K562 (cell line): ENCODE data around the gene SH3BP5. TPM values are rescaled to one million over a fixed set of nuclear protein-coding genes. Genes with fewer than 3 reads are reported as not detected.
A peak's percentile ranks its signal among the peaks of the same experiment; 100 is the strongest.

Experiments used
- C11orf30 ChIP-seq: fragments of 450-650 bp; IDR thresholded peaks from 2 replicates; pipeline ENCODE4 v1.6.1; 2016; ENCODE audit warnings: low read depth, mild to moderate bottlenecking
- ZNF316 ChIP-seq: fragments of 450-650 bp; IDR thresholded peaks from 2 replicates; pipeline ENCODE4 v1.6.1; 2016
- ZNF318 ChIP-seq, 2 experiments: fragments of 450-650 bp; IDR thresholded peaks; 2 replicates each; pipeline ENCODE4 v1.6.1; 2016; ENCODE audit warnings: mild to moderate bottlenecking in 2 of 2, borderline replicate concordance in 1 of 2, low read depth in 1 of 2, moderate library complexity in 1 of 2
- ZNF589 ChIP-seq: fragments of 200-800 bp; sonication (Bioruptor generic); IDR thresholded peaks from 2 replicates; pipeline ENCODE4 v1.6.1; 2016; ENCODE audit warnings: low read depth, missing genetic modification characterization, missing compliant biosample characterization
- polyA plus RNA-seq, 8 experiments: library from polyadenylated mRNA; depleted of rRNA in 4 of 8; stranded (reverse) in 5 of 8; unstranded in 3 of 8; fragments of >200 nt; fragmentation: Nextera tagmentation in 2 of 8; fragmentation: Illumina TruSeq in 1 of 8; extraction: Ambion mirVana in 2 of 8; extraction: Trizol in 1 of 8; gene quantifications; 2 replicates each; pipeline versions ENCODE4 v1.2.1 to v1.2.3, GENCODE V29; 2011 to 2014; ENCODE audit warnings: inconsistent platforms in 1 of 8, missing spikeins in 1 of 8
- total RNA-seq, 7 experiments: library from RNA; depleted of rRNA in 6 of 7; stranded (reverse); fragments of >200 nt in 6 of 7; fragmentation: Illumina TruSeq in 2 of 7; extraction: Trizol in 2 of 7; gene quantifications; 2 replicates each; pipeline versions ENCODE4 v1.2.1 to v1.2.3, GENCODE V29; 2011 to 2021; ENCODE audit warnings: low replicate concordance in 1 of 7

Gene SH3BP5
- total and polyA plus RNA-seq, 9 of the 15 experiments (the other 6 are each of a cell fraction or from before 2014, with no cell fraction given): 2.9 to 29.0 (median 14.9) TPM

DNA sequence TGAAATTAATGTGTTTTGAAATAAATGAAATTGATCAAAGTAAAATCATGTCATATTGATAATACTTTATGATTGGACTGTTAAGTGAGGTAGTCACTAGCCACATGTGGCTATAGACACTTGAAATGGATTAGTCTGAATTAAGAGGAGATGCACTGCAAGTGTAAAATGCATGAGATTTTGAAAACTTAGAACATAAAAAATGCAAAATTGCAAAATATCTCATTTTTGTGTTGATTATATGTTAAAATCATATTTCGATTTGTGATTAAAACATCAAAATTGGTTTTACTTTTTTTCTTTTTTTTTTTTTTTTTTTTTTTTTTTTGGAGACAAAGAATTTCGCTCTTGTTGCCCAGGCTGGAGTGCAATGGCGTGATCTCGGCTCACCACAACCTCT, 103.1 kb downstream of the SH3BP5 start (continued):
- no peak for TF ChIP-seq ZNF318 (IDR thresholded peaks at IDR 0.05; ENCODE audit: borderline replicate concordance in 1 of 2, low read depth in 1 of 2)
- TF ChIP-seq ZNF316: peak; percentile 24; the same call in 1 of the 2 replicates
- no peak for TF ChIP-seq ZNF589
- peak; percentile 47; the same call in 1 of the 2 replicates for TF ChIP-seq C11orf30
